GM19328 (cell line): ENCODE data around the gene ABLIM2.

ENCODE experiments used
- ATAC-seq: cut with Tn5 transposase; IDR thresholded peaks from one replicate; pipeline ENCODE4 v1.9.1; 2021; ENCODE audit warnings: mild to moderate bottlenecking, moderate library complexity; ENCODE audit not compliant: unreplicated experiment

ABLIM2 gene

DNA sequence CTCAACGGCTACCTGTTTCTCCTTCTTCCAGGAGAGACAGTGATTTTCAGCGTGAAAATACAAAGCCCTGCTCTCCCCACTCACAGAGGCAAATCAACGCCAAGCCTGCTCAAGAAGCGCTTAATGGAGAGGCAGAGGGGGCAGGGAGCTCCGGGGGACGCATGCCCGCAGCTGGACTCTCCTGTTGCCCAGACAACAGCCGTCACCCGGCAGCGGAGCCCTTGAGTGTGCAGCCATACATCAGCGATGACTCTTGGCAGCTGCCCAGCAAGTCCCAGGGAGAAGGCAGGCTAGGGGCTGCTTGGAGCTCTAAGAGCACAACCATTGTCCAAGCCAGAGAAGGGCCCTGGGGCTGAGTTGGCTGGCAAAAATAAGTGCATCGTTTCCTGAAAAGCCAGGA, 148.0 kb downstream of the ABLIM2 start:
- no peak for ATAC-seq

DNA sequence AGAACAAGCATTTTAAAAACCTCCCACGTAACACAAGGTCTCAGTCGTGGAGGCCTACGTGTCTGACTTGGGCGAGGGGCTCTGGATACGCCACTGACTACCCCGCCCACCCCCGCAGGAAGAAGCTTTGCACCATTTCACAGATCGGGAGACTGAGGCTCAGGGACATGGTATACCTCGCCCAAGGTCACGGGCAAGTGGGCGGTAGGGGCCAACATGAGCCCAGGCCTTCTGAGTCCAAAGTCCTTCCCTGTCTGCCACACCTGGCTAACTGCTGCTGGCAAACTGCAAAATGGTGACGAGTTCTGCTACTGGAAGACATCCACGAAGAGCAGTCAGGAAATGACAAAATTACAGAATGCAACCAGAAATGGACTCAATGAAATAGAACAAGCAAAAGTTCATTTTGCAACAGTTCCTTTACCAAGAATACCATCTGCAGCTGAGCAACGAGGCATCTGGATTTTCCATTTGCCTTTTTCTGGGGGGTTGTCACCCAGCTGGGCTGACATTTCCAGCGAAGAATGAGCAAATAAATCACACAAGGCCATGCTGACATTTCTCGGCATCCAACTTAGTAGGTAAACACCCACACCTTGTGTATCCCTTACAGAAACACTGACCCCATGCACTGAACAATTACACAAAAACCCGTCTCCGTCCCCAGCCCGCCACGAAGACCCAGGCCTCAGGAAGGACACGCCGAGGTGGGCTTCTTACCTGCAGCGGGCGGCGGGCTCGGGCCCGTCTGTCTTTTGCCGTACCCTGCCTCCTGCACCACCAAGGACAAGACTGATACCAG, 148.7 kb downstream of the ABLIM2 start:
- ATAC-seq = no peak

DNA sequence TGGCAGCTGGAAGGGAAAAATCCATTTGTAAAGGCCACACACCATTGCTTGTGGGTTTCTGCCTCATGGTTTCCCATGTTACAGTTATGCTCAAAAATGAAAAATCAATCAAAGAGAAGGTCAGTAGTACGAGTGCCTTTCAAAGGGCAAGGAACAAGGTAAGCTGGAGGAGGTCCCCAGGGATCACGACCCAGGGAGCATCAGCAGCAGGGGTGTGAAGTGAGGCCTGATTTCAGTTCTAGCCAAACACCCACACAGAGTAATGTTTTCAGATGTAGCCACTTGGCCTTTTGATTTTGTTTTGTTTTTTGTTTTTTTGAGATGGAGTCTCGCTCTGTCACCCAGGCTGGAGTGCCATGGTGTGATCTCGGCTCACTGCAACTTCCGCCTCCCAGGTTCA, 149.5 kb downstream of the ABLIM2 start:
- ATAC-seq = no peak

DNA sequence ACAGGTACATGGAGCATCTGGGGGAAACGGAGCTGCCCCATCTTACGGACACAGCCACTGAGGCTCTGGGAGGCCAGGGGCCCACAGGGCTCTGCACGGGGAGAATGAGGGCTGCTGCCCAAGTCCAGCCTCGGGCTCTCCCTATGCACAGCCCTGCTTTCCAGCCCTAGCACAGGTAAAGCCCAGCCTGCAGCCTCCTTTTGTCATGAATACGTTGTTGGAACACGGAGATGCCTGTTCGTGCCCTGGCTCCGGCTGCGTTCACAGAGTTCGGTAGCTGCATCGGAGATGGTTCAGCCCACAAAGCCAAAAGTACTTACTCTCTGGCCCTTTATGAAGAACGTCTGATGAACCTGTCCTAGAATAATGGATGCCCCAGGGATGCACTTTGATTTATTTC, 150.2 kb downstream of the ABLIM2 start:
- ATAC-seq = no peak

DNA sequence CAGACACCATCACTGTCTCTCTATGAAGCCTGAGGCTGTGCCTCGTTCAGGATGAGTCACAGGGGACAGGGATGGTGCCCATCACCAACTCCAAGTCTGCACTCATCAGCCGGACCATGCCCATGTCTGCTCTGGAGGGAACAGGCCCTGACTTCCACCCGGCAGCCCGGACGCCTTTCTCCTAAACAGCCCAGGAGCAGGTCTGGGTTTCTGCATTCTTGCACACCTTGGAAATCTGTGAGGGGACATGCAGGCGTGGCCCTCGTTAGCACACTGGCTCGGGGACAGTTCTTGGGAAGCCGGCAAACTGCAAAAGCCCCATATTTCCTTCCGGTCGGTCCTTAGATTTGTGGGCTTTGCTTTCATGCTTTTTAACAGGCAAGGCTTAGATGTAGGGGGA, 151.0 kb downstream of the ABLIM2 start:
- no peak for ATAC-seq

DNA sequence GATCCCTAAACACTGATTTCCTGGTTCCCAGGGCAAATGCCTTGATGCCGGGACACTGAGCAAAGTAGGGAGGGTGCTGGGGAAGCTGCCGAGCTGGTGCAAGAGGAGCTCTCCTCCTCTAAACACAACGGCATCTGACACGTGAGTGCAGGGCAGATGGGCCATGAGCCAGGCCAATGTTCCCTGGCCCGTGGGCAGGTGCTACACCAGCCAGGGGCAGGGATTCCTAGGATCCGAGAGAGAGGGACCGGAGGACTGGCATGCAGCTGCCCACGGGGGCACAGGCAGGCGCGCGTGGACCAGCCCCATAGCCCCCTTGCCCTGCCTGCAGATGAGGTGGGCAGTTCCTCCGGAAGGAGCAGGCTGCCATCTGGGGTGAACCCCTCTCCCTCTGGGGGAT, 152.1 kb downstream of the ABLIM2 start:
- no peak for ATAC-seq

DNA sequence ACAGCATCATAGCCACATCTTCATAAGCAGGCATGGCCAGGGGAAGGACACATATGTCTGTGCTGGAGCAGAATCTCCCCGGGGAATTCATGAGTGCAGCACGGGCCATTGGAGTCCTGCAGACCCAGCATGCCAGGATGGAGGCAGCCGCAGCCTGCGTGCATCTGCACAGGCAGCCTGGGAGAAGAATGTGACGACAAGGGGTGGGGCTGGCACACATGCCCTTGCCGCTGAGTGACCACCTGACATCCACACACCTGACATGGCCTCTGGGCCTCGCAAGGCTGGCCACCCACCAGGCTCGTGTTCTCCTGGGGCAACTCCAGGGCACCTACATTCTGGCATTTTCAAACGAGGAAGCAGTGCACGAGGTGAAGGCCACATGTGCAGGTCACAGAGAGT, 152.8 kb downstream of the ABLIM2 start:
- ATAC-seq = no peak

DNA sequence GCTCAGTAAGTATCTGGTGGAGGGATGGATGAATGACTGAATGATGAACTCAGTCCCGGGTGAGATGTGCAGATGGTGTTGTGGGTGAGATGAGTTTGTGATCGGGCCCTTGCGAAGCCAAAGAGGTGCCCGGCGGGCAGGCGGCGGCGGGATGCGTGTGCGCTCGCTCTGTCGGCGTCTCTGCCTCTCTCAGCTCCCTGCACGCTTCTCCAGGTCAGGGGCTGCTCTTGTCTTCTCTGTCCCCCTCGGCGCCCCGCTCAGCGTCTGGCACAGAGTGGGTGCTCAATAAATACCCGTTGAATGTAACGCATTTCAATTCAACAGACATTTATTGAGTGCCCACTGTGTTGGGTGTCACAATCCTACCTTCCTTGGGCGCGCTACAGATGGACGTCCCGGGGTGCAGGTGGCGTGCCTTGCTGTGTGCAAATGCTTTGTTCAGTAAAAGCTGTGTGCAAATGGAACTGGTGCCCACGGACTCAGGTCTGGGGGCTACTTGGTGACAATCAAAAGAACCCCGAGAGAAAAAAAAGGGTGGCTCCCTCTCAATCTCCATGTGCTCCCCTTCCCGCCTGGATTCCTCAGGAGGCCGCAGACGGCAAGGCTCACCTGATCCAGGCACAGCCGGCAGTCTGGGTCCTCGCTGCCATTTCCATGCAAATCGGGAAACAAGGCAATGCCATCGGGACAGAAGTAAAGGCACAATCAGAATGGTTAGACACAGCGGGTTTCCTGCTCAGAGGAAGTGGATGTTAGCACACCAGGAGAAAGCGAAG, 153.4 kb downstream of the ABLIM2 start:
- no peak for ATAC-seq

DNA sequence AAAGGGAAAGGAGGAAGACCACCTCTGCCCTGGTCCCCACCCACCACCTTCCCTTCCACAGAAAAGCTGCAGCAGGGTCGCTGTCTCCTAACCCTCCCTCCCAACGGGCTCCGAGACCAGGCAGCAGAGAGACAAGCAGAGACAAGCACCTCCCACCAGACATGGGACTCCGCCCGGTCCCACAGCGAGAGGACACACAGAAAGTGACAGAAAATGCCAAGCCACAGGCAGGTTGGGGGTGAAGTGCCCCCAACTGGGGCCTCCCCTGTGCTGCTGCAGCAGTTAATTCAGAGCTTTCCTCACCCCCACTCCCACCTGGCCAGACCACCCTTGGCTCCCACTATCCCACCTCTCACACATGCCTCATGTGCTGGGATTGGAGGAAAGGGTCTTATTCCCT, 154.5 kb downstream of the ABLIM2 start:
- no peak for ATAC-seq

DNA sequence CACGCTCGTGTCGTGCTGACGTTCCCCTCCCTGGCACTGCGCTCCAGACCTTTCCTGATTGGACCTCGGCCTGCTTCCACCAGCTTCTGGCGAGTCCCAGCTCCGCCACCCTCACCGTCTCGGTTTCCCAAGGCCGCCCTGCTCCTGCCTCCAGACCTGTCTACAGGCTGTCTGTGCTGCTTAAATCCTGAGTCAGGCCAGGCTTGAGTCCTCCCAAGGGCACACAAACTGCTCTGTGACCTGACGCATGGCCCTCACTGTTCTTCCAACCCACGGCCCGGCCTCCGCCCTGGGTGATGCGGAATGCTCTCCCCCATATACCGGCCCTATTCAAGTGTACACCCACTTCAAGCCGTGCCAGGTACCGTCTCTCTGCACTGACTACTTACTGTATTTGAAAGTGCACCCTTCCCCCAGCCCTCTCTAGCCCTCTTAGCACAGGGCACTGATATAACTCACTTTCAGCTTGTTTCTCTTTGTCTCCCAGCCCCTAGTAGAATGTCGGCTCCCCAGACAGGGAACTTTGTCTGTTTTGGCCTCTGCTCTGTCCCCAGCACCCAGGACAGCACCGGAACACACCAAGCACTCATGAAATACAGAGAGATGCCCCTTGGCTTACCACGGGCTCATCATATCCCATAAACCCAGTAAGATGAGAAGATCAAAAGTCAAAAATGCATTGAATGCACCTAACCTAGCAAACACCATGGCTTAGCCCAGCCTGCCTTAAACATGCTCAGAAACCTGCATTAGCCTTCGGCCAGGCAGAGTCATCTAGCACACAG, 155.9 kb downstream of the ABLIM2 start:
- no peak for ATAC-seq

DNA sequence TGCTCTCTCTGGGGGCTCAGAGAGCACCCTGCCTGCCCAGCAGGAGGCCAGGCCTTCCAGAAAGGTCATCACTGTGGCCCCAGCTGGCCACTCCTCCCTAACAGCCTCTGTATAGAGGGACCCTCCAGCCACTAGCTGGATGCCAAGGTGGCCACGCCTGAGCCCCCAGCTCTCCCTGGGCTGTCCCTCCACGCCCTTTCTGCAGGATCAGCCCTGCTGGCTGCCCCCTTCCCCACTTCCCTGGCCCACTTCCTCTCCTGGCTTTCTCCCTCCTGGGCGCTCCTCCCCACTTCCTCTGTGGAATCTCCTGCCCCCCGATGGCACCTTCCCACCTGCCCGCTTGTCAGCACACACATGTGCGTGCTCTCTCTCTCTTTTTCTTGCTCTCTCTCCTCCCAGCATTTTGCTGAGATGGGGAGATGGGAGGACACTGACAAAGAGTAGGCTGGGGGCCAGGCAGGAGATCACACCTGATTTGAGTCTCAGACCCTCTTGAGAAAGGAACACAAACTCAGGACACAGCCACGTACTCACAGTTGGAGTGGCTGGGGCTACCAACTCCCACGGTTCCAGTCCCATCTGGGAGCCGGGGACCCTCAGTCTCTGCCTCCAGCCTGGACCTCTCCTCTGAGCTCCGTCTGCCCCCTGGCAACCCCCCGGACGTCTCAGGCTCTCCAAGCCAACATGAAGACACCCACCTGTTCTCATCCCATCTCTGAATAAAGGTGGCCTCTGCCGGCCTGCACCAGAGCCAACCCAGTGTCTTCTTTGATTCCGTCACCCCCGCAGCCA, 156.9 kb downstream of the ABLIM2 start:
- ATAC-seq = no peak

DNA sequence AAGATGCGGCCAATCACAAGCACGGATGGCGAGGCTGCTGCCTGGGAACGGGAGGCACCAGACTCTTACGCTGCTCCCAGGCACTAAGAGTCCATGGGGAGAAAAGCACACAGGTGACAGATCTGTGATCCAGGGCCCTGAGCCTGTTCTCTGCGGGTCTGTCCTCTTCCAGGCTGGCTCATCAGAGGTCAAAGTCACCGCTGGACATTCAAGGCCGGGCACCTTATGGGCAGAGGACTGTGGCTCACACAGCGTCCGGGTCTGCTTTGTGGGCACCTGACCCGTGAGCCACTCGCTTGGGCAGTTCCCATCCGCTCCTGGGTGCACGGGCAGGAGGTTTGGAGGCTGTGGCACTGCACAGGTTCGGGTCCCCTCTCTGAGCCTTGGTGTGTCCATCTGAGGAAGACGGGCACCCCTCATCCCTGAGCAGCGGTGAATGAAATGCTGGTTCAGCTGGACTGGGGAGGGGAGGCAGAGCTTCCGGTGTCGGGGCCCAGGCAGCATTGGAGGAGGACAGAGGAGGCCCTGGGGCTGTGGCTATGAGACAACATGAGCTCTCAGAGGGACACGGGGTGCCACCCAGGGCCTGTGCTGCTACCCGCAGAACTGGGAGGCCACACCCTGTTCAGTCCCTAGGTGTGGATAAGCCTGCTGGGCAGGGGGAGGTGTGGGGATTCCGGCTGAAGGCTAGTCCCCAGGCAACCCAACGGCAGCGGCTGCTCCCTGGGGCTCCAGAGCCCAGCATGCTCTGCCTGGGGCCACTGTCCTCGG, 157.7 kb downstream of the ABLIM2 start:
- no peak for ATAC-seq

DNA sequence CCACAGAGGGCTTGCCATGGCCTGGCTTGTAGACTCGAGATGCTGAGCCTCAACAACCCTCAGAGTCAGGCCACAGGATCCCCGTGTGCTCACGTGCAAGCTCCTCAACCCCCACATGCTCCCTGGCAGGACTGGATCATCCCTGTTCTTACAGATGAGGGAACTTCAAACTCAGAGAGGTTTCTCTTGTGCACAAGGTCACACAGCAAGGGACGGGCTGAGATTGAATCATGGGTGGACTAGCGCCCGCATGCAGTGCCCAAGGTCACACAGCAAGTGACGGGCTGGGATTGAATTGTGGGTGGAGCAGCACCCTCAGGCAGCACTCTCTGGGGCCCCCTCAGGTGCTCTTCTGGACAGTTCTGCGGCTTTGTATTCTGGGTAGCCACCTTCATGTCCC, 158.4 kb downstream of the ABLIM2 start:
- no peak for ATAC-seq

DNA sequence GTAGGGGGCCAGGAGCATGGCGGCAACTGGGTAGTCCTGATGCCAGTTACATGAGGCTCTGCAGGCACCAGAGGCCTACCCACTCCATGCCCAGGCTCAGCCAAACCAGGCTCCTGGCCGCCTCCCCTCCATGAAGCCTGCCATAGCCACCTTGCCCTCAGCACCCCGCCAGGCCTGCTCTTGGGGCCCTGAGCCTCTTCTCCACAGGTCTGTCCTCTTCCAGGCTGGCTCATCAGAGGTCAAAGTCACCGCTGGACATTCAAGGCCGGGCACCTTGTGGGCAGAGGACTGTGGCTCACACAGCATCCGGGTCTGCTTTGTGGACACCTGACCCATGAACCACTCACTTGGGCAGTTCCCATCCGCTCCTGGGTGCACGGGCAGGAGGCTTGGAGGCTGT, 158.9 kb downstream of the ABLIM2 start:
- no peak for ATAC-seq

DNA sequence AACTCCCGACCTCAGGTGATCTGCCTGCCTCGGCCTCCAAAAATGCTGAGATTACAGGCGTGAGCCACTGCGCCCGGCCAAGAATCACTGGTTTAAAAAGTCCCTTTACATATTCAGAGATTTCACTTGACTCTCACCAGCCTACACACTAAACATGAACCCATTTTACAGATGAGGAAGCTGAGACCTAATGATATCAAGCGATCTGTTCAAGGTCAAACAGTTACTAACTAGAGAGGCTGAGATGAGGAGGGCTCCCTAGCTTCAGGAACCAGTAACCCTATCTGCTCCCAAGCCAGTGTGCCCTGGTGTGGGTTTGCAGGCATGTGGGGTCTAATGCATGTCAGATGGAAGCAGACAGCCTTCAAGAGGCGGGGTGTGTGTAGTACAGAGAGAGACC, 159.3 kb downstream of the ABLIM2 start:
- ATAC-seq = no peak

DNA sequence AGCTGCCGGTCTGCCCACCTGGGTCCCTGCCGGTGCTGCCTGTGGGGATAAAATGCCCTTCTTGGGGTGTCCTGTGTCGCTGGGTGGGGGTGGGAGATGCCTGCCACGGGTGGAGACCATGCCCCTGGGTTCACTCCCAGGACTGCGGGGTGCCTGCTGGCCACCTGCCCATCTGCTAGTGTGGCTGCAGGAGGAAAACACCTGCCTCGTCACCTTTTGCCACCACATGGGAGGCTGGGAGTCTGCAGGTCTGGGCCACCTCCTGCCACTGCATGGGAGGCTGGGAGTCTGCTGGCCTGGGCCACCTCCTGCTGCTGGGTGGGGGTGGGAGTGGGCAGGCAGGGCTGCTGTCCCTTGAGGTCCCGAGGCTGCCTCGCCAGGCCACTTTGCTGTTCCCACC, 160.2 kb downstream of the ABLIM2 start:
- no peak for ATAC-seq

DNA sequence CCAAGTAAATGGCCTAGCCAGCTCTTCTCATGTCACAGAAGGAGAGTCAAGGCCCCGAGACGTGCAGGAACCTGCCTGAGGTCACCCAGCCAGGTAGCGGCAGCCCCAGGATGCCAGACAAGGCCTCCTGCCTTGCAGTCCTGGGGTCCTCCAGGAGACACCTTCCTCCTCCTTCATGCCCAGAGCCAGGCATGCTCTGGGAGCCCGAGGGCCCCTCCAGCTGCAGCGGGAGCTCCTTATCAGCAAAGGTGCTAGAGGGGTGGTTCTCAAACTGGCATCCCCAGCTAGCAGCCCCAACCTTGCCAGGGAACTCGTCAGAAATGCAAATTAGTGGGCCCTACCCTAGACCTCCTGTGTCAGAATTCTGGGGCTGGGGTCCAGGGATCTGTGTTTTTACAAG, 162.7 kb downstream of the ABLIM2 start:
- ATAC-seq = no peak

DNA sequence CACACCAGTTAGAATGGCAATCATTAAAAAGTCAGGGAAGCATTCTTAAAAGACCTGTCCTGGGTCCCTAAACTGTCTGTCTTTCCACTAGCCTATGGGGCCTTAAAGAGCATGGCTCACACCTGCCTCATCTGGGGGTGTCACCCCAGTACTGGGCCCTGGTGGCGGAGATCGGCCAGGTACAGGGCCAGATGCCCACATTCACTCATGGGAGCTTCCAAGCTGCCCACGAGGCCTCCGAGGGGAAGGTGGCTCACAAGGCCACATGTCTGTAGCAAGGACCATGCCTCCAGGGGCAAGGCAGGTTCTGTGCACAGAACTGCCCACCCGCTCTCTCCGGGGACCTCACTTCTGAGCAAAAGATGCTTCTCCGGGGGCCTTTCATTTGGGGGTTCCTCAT, 163.5 kb downstream of the ABLIM2 start:
- ATAC-seq = no peak

DNA sequence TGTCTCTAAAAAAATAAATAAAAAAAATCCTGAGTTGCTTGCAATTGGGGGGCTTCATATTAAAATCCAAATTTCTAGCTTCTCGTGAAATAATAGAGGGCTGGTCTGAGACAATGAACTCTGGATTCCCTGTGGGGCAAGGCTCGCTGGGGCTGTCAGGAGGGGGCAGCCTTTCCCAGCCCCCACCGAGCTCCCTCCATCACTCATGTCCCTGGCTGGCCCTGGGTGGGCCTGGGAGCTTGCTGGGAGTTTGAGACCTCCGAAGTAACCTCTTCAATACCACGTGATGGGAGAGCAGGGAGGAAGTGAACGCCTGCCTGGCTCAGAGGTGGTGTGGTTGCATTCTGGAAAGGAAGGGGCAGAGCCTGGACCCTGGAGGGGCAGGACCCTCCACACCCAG, 164.9 kb downstream of the ABLIM2 start:
- no peak for ATAC-seq

DNA sequence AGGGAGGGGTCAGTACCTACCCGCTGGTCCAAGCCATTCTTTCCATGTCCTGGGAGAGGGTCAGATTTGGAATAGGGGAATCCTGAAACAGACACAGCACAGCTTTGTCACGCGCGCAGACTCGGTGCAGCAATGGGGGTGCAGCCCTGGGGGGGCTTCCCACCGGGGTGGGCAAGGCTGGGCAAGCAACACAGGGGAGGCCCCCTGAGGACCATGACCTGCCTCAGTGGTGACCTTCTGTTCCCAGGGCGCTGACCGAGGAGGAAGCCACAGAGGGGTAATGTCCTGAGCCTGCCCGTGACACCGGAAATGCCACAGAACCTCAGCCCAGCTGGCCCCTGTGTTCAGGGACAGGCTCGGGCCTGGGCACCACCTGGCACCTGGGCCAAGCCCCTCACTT, 165.8 kb downstream of the ABLIM2 start:
- no peak for ATAC-seq
